ENCODE measurements around the gene NAMPT. TPM values are rescaled to one million over a fixed set of nuclear protein-coding genes. Genes with fewer than 3 reads are reported as not detected.

Gene NAMPT
- total and polyA plus RNA-seq, 2 donors (not counting 1 experiment from before 2014, with no cell fraction given): 57.7 to 155 TPM

GRCh38 chr7:106206826-106207541, 77.8 kb downstream of the NAMPT start:
- DNase-seq (ENCODE audit: low read depth in 2 of 2): no peak
- Histone ChIP-seq H3K27me3 (ENCODE audit: control insufficient read depth, insufficient read depth, low read length) (no peaks in the 10 kb centered on the region), H3K9ac (ENCODE audit: insufficient read depth, low read length) (no peak overlapping the region), H3K36me3 (ENCODE audit: control insufficient read depth, insufficient read depth, low read length) (no peaks in the 10 kb centered on the region), H3K9me3 (ENCODE audit: control insufficient read depth, insufficient read depth, low read depth, low read length) (no peaks in the 10 kb centered on the region), H4K20me1 (ENCODE audit: control insufficient read depth, extremely low read depth, insufficient read depth, low read length) (no peaks in the 10 kb centered on the region), H3K4me3 (replicated peaks in 1 of 4; ENCODE audit: control extremely low read depth in 1 of 4, insufficient read depth in 1 of 4, low read depth in 3 of 4, low read length in 4 of 4) (no peak overlapping the region), H3K27ac (ENCODE audit: insufficient read depth, low read length) (no peak overlapping the region), H2AFZ (ENCODE audit: low read length) (no peak overlapping the region), H3K79me2 (ENCODE audit: control insufficient read depth, insufficient read depth, low read length) (no peaks in the 10 kb centered on the region), H3K4me1 (ENCODE audit: control insufficient read depth, extremely low read depth, insufficient read depth, low read length) (no peaks in the 10 kb centered on the region), H3K4me2 (ENCODE audit: extremely low read depth, insufficient read depth, low read length) (no peak overlapping the region)
- TF ChIP-seq EZH2 (IDR thresholded peaks at IDR 0.05; ENCODE audit: low read length, missing control alignments): no peak
- TF ChIP-seq CTCF (conservative IDR thresholded peaks at IDR 0.05 in 1 of 2, IDR thresholded peaks at IDR 0.05 in 1 of 2; ENCODE audit: low read depth in 1 of 2, low read length in 2 of 2): no peak

- TF ChIP-seq EZH2 (IDR thresholded peaks at IDR 0.05; ENCODE audit: low read length, missing control alignments): no peak
- no peak for TF ChIP-seq CTCF (conservative IDR thresholded peaks at IDR 0.05 in 1 of 2, IDR thresholded peaks at IDR 0.05 in 1 of 2; ENCODE audit: low read depth in 1 of 2, low read length in 2 of 2)
- H3K4me3 ChIP-seq (replicated peaks in 1 of 4; ENCODE audit: control extremely low read depth in 1 of 4, insufficient read depth in 1 of 4, low read depth in 3 of 4, low read length in 4 of 4): no peak overlapping the region
These were observed 79.1 kb downstream of the NAMPT start for GRCh38 chr7:106205621-106206222.

DNA sequence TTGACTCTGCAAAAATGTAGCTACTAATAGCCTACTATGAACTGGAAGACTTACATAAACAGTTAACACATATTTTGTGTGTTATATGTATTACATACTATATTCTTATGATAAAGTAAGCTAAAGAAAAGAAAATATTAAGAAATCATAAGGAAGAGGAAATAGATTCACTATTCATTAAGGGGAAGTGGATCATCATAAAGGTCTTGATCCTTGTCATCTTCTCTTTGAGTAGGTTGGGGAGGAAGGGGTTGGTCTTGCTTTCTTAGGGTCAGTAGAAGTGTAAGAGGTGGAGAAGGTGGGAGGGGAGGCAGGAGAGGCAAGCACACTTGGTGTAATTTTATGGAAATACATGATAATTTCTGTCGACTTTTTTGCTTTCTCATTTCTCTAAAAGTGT, 81.3 kb downstream of the NAMPT start:
- Histone ChIP-seq H3K27ac (ENCODE audit: insufficient read depth, low read length) (no peak overlapping the region), H3K4me1 (ENCODE audit: control insufficient read depth, extremely low read depth, insufficient read depth, low read length) (peaks cover 3% of the 10 kb centered on the region), H2AFZ (ENCODE audit: low read length) (no peak overlapping the region), H3K36me3 (ENCODE audit: control insufficient read depth, insufficient read depth, low read length) (no peaks in the 10 kb centered on the region), H3K4me2 (ENCODE audit: extremely low read depth, insufficient read depth, low read length) (no peak overlapping the region), H3K27me3 (ENCODE audit: control insufficient read depth, insufficient read depth, low read length) (no peaks in the 10 kb centered on the region), H3K9ac (ENCODE audit: insufficient read depth, low read length) (no peak overlapping the region), H3K4me3 (replicated peaks in 1 of 4; ENCODE audit: control extremely low read depth in 1 of 4, insufficient read depth in 1 of 4, low read depth in 3 of 4, low read length in 4 of 4) (no peak overlapping the region), H3K9me3 (ENCODE audit: control insufficient read depth, insufficient read depth, low read depth, low read length) (no peaks in the 10 kb centered on the region), H3K79me2 (ENCODE audit: control insufficient read depth, insufficient read depth, low read length) (no peaks in the 10 kb centered on the region), H4K20me1 (ENCODE audit: control insufficient read depth, extremely low read depth, insufficient read depth, low read length) (no peaks in the 10 kb centered on the region)
- no peak for DNase-seq (ENCODE audit: low read depth in 2 of 2)
- TF ChIP-seq EZH2 (IDR thresholded peaks at IDR 0.05; ENCODE audit: low read length, missing control alignments) (no peak), CTCF (conservative IDR thresholded peaks at IDR 0.05 in 1 of 2, IDR thresholded peaks at IDR 0.05 in 1 of 2; ENCODE audit: low read depth in 1 of 2, low read length in 2 of 2) (no peak)

More at GRCh38 chr7:106205621-106206222, 79.1 kb downstream of the NAMPT start:
- Histone ChIP-seq H3K27me3 (ENCODE audit: control insufficient read depth, insufficient read depth, low read length) (no peaks in the 10 kb centered on the region), H3K9ac (ENCODE audit: insufficient read depth, low read length) (no peak overlapping the region), H3K36me3 (ENCODE audit: control insufficient read depth, insufficient read depth, low read length) (no peaks in the 10 kb centered on the region), H3K9me3 (ENCODE audit: control insufficient read depth, insufficient read depth, low read depth, low read length) (no peaks in the 10 kb centered on the region), H3K27ac (ENCODE audit: insufficient read depth, low read length) (no peak overlapping the region), H3K79me2 (ENCODE audit: control insufficient read depth, insufficient read depth, low read length) (no peaks in the 10 kb centered on the region), H2AFZ (ENCODE audit: low read length) (no peak overlapping the region), H3K4me2 (ENCODE audit: extremely low read depth, insufficient read depth, low read length) (no peak overlapping the region), H3K4me1 (ENCODE audit: control insufficient read depth, extremely low read depth, insufficient read depth, low read length) (no peaks in the 10 kb centered on the region), H4K20me1 (ENCODE audit: control insufficient read depth, extremely low read depth, insufficient read depth, low read length) (no peaks in the 10 kb centered on the region)
- peak; percentile 31 to 34 for DNase-seq (ENCODE audit: low read depth in 2 of 2)

All from fibroblast of lung (primary cell).